ENCODE data around the gene ELP4.
A peak's percentile ranks its signal among the peaks of the same experiment; 100 is the strongest.

Gene ELP4

DNA sequence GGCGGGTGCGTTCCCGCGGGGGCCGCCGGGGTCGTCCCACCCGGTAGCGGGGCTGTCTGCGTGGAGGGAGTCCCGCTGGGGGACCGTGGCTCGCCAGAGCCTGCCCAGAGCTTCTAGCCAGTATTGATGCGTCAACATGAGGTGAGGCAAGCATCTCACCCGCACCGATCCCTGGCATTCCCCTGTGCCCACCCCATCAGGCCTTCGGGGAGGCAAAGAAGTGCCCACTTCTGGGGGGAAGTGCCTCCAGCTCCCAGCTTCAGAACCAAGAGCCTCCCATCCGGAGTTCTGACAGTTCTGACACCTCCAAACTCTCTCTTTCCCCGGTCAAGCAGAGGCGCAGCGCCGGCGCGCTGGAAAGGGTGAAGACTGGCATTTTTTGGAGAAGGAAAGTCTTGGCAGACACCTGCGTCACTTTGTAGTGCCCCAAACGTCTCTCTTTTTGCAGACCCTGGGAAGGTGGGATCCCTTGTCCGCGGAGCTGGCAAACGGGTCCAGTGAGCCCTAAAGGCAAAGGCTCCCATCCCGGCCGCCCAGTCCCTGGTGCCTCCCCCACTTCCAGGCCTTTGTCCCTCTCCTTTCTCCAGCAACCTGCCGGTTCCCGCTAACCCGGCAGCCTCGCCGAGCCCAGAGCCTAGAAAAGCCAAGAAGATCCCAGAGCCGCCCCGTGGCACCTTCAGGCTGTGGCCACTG is 304.8 kb downstream of the ELP4 start:
- no peak for DNase-seq

DNA sequence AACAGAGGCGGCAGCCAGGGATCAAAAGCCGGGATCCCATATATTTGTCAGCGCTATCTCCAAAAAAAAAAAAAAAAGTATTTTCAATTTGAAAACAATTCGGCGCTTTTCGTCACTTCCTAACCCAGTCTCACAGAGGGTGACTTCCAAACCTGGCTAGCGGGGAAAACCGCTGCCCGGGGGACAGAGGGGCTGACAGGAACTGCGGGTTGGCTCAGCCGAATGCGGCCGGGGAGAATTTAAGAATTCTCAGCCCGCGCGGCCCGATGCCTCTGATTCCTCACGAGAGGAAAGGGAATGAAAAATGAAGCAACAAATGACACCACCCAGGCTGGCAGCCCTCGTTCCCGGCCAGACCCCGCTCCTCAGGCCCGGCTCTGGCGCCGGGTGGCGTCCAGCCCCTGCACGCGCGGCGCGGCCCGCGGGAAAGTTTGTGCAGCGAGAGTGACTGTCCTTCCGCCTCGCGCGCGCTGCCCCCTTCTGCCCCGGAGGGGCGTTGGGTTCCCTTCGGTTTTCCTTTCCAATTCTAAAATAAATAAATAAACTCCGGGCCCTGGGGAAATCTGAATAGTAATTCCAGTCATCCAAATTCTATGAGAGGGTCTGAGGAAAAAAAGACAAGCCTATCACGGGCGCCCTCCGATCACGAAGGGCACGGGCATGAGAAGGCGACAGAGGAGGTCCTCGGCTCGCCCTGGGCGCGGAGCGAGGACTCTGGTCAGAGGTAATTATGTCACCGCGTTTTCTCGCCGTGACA is 306.3 kb downstream of the ELP4 start:
- no peak for DNase-seq

DNA sequence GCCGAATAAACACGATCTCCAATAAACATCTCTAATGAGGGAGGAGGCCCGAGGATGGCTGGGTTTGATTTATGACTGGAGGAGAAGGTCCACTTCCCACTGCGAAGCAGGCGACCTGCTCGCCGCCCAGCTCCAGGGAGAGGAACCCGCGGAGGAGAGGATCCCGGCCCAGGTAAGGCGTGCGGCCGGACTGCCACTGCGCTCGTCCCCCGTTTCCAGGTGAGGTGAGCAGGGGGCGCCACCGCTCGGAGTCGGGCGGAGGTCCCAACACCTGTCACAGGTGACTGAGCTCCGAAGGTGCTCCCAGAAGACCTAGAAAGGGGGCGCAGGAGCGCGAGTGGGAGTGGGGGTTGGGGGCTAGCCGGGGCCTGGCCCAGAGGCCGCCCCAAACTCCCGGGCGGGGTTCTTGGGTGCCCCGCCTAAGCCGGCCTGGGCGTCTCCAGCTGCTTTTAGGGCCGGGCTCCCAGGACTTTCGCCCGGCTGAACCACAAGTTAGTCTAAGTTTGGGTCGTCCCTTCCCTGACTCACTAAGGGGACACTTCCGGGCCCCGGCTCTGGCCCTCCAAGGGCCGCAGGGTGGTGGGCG is 307.0 kb downstream of the ELP4 start:
- DNase-seq = no peak

GRCh38 chr11:31817054-31817620 is 307.6 kb downstream of the ELP4 start:
- no peak for DNase-seq

DNA sequence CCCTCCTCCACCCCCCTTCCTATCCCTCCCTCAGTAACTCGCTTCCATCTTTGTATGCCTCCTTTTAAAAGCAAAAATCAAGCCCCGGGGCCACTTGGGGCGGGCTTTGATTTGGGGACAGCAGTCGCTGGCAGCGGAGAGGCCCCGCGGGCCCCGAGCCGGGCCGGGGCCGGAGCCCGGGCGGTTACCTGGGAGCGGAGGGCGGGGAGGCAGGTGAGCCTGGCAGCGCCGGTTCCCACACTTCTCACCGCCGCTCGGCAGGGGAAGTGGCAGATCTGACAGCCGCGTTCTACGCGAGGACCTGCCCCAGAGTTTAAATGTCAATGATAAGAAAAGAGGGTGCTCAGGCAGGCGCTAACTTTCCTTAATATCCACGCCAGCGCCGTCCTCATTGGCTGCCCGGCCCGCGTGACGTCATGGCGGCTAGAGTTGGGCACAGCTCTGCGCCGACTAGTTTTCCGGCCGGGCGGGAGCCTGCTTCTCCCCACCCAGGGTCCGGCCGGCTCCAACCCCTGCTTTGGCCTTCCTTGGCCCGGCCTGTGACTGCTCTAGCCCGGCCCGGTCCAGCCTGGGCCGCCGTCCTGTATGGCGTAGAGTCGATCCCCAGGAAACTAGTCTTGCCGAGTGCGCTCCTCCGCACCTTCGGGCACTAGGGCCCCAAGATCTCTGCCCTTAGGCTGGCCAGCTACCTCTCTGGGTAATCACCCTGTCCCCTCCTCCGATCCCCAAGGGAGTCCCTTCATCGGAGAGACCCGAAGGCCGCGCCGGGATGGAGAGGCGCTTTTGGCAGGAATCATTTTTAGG is 308.3 kb downstream of the ELP4 start:
- DNase-seq = peak in 2 of 6 experiments; percentile 8 to 42

DNA sequence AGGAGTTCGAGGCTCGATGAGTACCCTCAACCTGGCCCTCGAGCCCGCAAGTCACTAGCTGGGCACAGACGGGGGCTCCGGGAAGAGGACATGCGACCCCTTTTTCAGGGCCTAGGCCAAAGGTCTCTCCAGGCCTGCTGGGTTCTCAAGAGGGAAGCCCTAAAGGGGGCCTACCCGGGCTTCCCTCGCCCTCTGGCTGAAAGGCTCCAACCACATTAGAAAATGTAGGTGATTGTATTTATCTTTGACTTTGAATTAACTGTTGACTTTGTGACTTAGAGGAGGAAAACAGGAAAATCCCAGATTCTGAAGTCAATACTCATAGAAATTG is 308.8 kb downstream of the ELP4 start:
- no peak for DNase-seq

DNA sequence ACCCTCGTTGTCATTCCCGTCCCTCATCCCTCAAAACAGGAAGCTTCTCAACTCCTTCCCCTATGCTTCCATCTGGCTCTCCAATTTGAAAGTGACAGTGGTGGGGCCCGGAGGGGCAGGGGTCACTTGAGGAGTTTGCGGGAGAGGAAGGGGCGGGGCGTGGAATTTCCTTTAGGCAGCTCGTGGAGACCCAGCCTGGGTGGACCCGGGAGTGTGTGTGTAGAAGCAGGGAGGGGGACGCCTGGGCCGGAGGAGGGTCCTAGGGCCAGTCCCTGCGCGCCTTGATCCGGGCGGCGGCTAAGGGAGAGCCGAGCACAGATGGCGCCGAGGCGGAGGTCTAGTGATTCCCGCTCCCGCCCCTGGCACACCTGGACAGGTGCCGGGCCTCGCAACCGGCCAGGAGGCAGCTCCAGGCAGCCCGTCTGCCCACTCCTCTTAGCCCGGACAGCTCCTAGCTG is 309.3 kb downstream of the ELP4 start:
- DNase-seq = no peak

- DNase-seq = no peak
Observed at GRCh38 chr11:31819621-31820437, 310.3 kb downstream of the ELP4 start.

DNA sequence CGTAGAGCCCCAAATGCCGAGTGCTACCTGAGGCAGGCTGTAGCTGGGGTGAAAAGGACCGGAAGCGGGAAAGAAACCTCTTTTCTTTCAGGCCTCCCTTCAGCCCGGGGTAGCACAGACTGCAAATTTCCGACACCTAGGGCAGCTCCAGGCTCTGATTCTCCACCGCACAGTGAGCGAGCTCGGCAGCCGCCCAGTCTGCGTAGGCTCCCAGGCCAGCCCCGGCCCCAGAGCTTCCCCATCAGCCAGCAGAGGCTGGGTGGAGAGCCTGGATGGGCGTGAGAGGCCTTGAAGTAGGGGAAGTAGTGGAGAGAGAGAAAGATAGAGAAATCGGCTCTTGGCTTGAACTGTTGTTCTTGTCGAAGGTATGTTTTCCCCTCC is 310.9 kb downstream of the ELP4 start:
- DNase-seq = no peak

GRCh38 chr11:31821235-31821764 is 311.7 kb downstream of the ELP4 start:
- DNase-seq = no peak

DNA sequence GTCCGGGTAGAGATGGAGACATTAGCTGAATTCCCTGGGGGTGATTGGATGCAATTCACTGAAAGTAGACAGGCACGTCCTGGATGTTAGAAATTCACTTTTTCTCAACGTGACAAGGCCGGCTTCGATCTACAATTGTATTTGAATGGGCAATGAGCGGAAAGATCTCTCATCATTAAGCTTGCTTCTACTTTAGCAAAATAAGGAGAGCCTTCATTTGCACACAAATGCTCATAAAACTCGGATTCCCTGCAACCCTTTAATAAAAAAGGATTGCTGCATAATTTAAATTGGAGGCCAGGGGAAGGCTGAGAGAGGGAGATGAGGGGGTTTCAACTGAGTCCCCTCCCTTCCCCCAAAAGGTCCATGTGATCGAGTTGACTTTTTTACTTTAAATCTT is 312.2 kb downstream of the ELP4 start:
- no peak for DNase-seq

GRCh38 chr11:31822175-31822926 is 312.8 kb downstream of the ELP4 start:
- DNase-seq = no peak

DNA sequence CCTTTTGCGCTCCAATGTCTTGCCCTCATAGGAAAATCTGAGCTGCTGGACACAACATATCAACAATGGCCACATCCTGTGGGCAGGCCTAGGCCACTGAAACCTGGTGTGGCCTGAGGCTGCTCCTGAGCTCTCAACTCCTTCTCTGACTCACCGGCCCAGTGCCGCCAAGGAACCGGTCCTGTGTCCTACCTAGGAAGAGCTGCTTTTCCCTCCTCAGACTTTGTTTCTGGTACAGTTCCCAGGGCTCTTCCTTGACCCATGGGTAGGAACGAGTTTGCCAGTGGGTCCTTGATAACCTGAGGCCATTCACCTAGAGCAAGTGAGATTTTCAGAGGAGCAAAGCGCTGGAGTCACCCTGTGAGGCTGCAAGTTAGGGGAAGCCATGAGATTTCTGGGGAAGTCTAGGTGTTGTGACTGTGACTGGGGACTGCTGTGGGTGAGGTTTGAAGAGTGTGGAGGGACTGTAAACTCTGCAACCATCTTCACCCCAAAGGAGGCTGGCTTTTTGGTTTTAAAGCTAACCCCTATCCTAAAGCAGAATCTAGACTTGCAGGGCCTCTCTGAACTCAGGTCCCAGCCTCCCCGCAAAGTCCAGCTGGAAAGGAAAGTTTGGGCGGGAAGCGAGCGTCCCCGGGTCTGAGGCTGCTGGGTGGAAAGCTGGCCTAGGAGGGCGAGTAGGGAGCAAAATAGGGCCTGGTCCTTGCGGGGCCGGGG is 313.5 kb downstream of the ELP4 start:
- no peak for DNase-seq

DNA sequence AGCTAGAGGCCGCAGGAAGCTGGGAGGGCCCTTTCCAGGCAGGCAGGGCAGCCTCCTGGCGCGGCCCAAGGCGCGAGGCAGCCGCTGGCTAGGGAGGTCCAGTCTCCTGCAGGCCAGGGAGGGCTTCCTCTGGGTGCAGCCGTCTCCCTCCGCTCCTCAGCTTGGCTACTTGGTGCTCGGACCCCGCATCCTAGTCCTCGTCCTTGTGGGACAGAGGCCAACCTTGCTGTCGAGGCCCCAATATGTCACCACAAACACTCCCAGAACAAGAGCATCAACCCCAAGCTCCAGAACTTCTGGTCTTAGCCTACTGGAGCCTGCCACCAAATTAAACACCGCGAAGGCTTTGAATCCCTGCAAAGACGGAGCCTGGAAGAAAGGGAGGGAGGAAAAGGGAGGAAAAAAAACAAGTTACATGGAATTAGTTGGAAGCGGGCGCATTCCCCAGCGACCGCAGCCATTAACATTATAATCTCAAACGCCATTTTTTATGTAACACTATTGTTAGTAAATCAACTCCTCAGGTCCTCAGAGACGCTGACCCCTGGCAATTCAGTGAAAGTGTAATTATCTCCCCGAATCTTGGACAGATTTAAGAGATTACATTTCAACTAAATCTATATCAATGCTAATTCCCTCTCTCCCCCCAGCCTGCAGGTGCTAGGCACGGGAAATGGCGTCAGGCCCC is 314.2 kb downstream of the ELP4 start:
- no peak for DNase-seq

DNA sequence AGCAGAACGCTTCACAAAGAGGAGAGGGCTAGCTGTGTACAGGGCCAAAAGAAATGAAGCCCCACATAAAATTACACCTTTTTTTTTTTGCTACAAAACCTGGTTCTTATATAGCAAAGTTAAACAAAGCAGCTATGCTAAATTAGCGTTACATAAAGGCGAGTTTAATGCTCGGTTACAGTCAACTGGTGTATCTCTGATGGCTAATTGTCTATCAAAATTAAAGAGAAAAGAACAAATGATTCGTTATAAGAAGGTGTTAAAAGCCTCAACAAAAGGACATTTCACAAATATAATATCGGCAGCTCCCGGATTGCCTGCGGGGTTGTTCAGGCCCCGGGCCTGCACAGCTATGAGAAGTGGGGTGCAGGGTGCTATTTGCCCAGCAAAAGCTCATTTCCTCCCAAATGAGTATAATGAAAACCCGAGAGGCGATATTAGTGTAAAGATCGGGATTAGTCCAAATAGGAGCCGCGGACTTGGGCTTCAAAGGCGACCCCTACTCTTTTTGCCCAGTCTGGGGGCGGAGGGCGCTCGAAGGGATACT is 314.8 kb downstream of the ELP4 start:
- DNase-seq = no peak

GRCh38 chr11:31824879-31825837 is 315.6 kb downstream of the ELP4 start:
- no peak for DNase-seq

- no peak for DNase-seq
Observed at GRCh38 chr11:31825838-31826484, 316.4 kb downstream of the ELP4 start.
